ENCODE measurements around the gene UPK3A. TPM values are rescaled to one million over a fixed set of nuclear protein-coding genes. Genes with fewer than 3 reads are reported as not detected.
A peak's percentile ranks its signal among the peaks of the same experiment; 100 is the strongest.

Gene UPK3A
- total and polyA plus RNA-seq, 12 donors: 0.17 TPM; not detected in 11

- WGBS, 4 donors: 88 to 96% (median 92%) methylated on average over 9 of the region's 9 CpGs
- no peak for DNase-seq
- H3K36me3 ChIP-seq (replicated peaks in 1 of 2): peaks cover 0 to 13% of the 10 kb centered on the region in 2 donors
Observed at GRCh38 chr22:45331486-45331885, 46.7 kb downstream of the UPK3A start.

GRCh38 chr22:45332001-45332400, 47.3 kb downstream of the UPK3A start:
- peaks cover 0 to 25% of the 10 kb centered on the region in 2 donors for H3K4me1 ChIP-seq (replicated peaks in 1 of 2)
- no peak overlapping the region for H3K27ac ChIP-seq
- intact Hi-C loops (cut with DNase I): no loop called here
- H3K27me3 ChIP-seq: no peaks in the 10 kb centered on the region
- WGBS, 4 donors: 94 to 97% (median 95%) methylated on average over 5 to 7 of the region's 7 CpGs
- no peak for TF ChIP-seq CTCF (IDR thresholded peaks at IDR 0.05)
- no peak for TF ChIP-seq POLR2A (IDR thresholded peaks at IDR 0.05)
- H3K36me3 ChIP-seq (replicated peaks in 1 of 2): peaks cover 0 to 13% of the 10 kb centered on the region in 2 donors
- no peak for DNase-seq
- H3K4me3 ChIP-seq: no peak overlapping the region
- no peaks in the 10 kb centered on the region for H3K9me3 ChIP-seq (replicated peaks in 1 of 3)

More at GRCh38 chr22:45331486-45331885, 46.7 kb downstream of the UPK3A start:
- H3K9me3 ChIP-seq (replicated peaks in 1 of 3): no peaks in the 10 kb centered on the region
- H3K4me3 ChIP-seq: no peak overlapping the region
- intact Hi-C loops (cut with DNase I): no loop called here
- H3K27ac ChIP-seq: no peak overlapping the region
- peaks cover 0 to 20% of the 10 kb centered on the region in 2 donors for H3K4me1 ChIP-seq (replicated peaks in 1 of 2)
- H3K27me3 ChIP-seq: no peaks in the 10 kb centered on the region
- TF ChIP-seq CTCF (IDR thresholded peaks at IDR 0.05): no peak
- no peak for TF ChIP-seq POLR2A (IDR thresholded peaks at IDR 0.05)

- H3K27me3 ChIP-seq: no peaks in the 10 kb centered on the region
- H3K9me3 ChIP-seq (replicated peaks in 1 of 3): no peaks in the 10 kb centered on the region
- intact Hi-C loops (cut with DNase I): no loop called here
- no peak for TF ChIP-seq POLR2A (IDR thresholded peaks at IDR 0.05)
- TF ChIP-seq CTCF (IDR thresholded peaks at IDR 0.05): no peak
- no peak overlapping the region for H3K27ac ChIP-seq
- no peak for DNase-seq
- peaks cover 0 to 32% of the 10 kb centered on the region in 2 donors for H3K4me1 ChIP-seq (replicated peaks in 1 of 2)
- no peak overlapping the region for H3K4me3 ChIP-seq
- 72 to 87% (median 79%) methylated on average over 5 of the region's 5 CpGs for WGBS, 4 donors
- peaks cover 0 to 13% of the 10 kb centered on the region in 2 donors for H3K36me3 ChIP-seq (replicated peaks in 1 of 2)
Observed at GRCh38 chr22:45334068-45334467, 49.3 kb downstream of the UPK3A start.

GRCh38 chr22:45334528-45334927, 49.8 kb downstream of the UPK3A start:
- TF ChIP-seq CTCF (IDR thresholded peaks at IDR 0.05) (no peak), POLR2A (IDR thresholded peaks at IDR 0.05) (no peak)
- intact Hi-C loops (cut with DNase I): no loop called here
- WGBS, 4 donors: 42 to 50% (median 47%) methylated on average over 3 to 9 of the region's 9 CpGs
- no peaks in the 10 kb centered on the region for H3K9me3 ChIP-seq (replicated peaks in 1 of 3)
- H3K36me3 ChIP-seq (replicated peaks in 1 of 2): peaks cover 0 to 13% of the 10 kb centered on the region in 2 donors
- no peak overlapping the region for H3K4me3 ChIP-seq
- no peaks in the 10 kb centered on the region for H3K27me3 ChIP-seq
- peaks cover 0 to 32% of the 10 kb centered on the region in 2 donors for H3K4me1 ChIP-seq (replicated peaks in 1 of 2)
- DNase-seq: no peak
- peak overlapping the region in 3 of 5 donors; percentile 1 to 62 (median 44) for H3K27ac ChIP-seq

Measured in adrenal gland (tissue), 12 donors.